GM12892 (cell line): Measurements from ENCODE around the gene METTL8.

Experiments used
- POLR2A ChIP-seq: IDR thresholded peaks from 2 replicates; pipeline ENCODE4 v1.6.1; 2011; ENCODE audit warnings: low read depth, low read length, control low read depth
- POLR2AphosphoS5 ChIP-seq: IDR thresholded peaks from 2 replicates; pipeline ENCODE4 v1.6.1; 2011; ENCODE audit warnings: low read depth, low read length, control low read depth

- TF ChIP-seq POLR2A (no peak), POLR2AphosphoS5 (no peak)
These were observed 45.5 kb upstream of the METTL8 start for GRCh38 chr2:171479154-171479814.
